GM11168 (cell line): ENCODE measurements around the gene POLR3GL.

Experiments used
- in situ Hi-C: fragments of 300-500 bp; cut with MboI; formaldehyde crosslinking; loops from one replicate; pipeline ENCODE4 v1.12.0; 2022; ENCODE audit warnings: low sequenced_read_pairs; ENCODE audit not compliant: unreplicated experiment

Gene POLR3GL

GRCh38 chr1:145965119-145965744 lies 742 bp downstream of the POLR3GL start:
- in situ Hi-C loops = no loop called here

- in situ Hi-C loops = no loop called here
Observed at GRCh38 chr1:145967288-145967687, 2.8 kb downstream of the POLR3GL start.

GRCh38 chr1:145972580-145972979 lies 8.1 kb downstream of the POLR3GL start:
- in situ Hi-C loops = no loop called here

GRCh38 chr1:145974721-145975120 lies 10.2 kb downstream of the POLR3GL start:
- in situ Hi-C loops = loop anchor here (5.0 kb wide), 1 partner anchor 38 kb away; no protein-coding TSS in a partner anchor

GRCh38 chr1:145975216-145975615 lies 10.7 kb downstream of the POLR3GL start:
- in situ Hi-C loops = loop anchor here (5.0 kb wide), 1 partner anchor 37 kb away; no protein-coding TSS in a partner anchor

- in situ Hi-C loops = loop anchor here (5.0 kb wide), 1 partner anchor 35 kb away; no protein-coding TSS in a partner anchor
Observed at GRCh38 chr1:145977016-145977415, 12.5 kb downstream of the POLR3GL start.

GRCh38 chr1:145977486-145978470 lies 13.3 kb downstream of the POLR3GL start:
- in situ Hi-C loops = loop anchor here (5.0 kb wide), 1 partner anchor 35 kb away; no protein-coding TSS in a partner anchor

GRCh38 chr1:145978471-145978853 lies 14.0 kb downstream of the POLR3GL start:
- in situ Hi-C loops = loop anchor here (5.0 kb wide), 1 partner anchor 34 kb away; no protein-coding TSS in a partner anchor

- in situ Hi-C loops = loop anchor here (5.0 kb wide), 1 partner anchor 33 kb away; no protein-coding TSS in a partner anchor
Observed at GRCh38 chr1:145978854-145979745, 14.6 kb downstream of the POLR3GL start.

GRCh38 chr1:145979746-145980456 lies 15.4 kb downstream of the POLR3GL start:
- in situ Hi-C loops = loop anchor here (5.0 kb wide), 1 partner anchor 32 kb away; no protein-coding TSS in a partner anchor

GRCh38 chr1:145980457-145980994 lies 16.0 kb downstream of the POLR3GL start:
- in situ Hi-C loops = no loop called here

GRCh38 chr1:145982010-145982723 lies 17.7 kb downstream of the POLR3GL start:
- in situ Hi-C loops = no loop called here

GRCh38 chr1:145983206-145983675 lies 18.8 kb downstream of the POLR3GL start:
- in situ Hi-C loops = no loop called here

GRCh38 chr1:145983960-145984830 lies 19.7 kb downstream of the POLR3GL start:
- in situ Hi-C loops = no loop called here

GRCh38 chr1:145985129-145985501 lies 20.6 kb downstream of the POLR3GL start:
- in situ Hi-C loops = no loop called here

- in situ Hi-C loops = no loop called here
Observed at GRCh38 chr1:145985502-145986439, 21.3 kb downstream of the POLR3GL start.
